HG03558 (cell line): Measurements from ENCODE around the gene OSBP2.
"Not testable (repeated sequence)": the region's sequence is repeated elsewhere in the genome, so short reads cannot be mapped to it uniquely, and the experiment has no call there.

Experiments
- ATAC-seq: cut with Tn5 transposase; IDR thresholded peaks from one replicate; pipeline ENCODE4 v1.9.1; 2021; ENCODE audit warnings: moderate number of reproducible peaks; ENCODE audit not compliant: unreplicated experiment; ENCODE audit errors: extremely low read depth

The OSBP2 gene

GRCh38 chr22:30676565-30676964, 18.1 kb upstream of the OSBP2 start:
- not testable (repeated sequence) for ATAC-seq

- not testable (repeated sequence) for ATAC-seq
These were observed 14.6 kb upstream of the OSBP2 start for GRCh38 chr22:30679895-30680690.

- ATAC-seq: no peak
These were observed 13.5 kb upstream of the OSBP2 start for GRCh38 chr22:30680991-30681770.

- no peak for ATAC-seq
These were observed 12.8 kb upstream of the OSBP2 start for GRCh38 chr22:30681831-30682230.

GRCh38 chr22:30685178-30685577, 9.5 kb upstream of the OSBP2 start:
- ATAC-seq: no peak

GRCh38 chr22:30687358-30687757, 7.3 kb upstream of the OSBP2 start:
- ATAC-seq: no peak

GRCh38 chr22:30689622-30690021, 5.1 kb upstream of the OSBP2 start:
- no peak for ATAC-seq

- ATAC-seq: no peak
These were observed 3.5 kb upstream of the OSBP2 start for GRCh38 chr22:30691204-30691603.

GRCh38 chr22:30694171-30694639, 469 bp upstream of the OSBP2 start:
- no peak for ATAC-seq

GRCh38 chr22:30695351-30695851, 727 bp downstream of the OSBP2 start:
- ATAC-seq: no peak

GRCh38 chr22:30695871-30696655, 1.4 kb downstream of the OSBP2 start:
- ATAC-seq: no peak

GRCh38 chr22:30697975-30698374, 3.3 kb downstream of the OSBP2 start:
- no peak for ATAC-seq

- ATAC-seq: no peak
These were observed 7.2 kb downstream of the OSBP2 start for GRCh38 chr22:30701872-30702271.

- ATAC-seq: no peak
These were observed 8.2 kb downstream of the OSBP2 start for GRCh38 chr22:30702856-30703255.

GRCh38 chr22:30704978-30705377, 10.3 kb downstream of the OSBP2 start:
- ATAC-seq: no peak

- ATAC-seq: no peak
These were observed 11.3 kb downstream of the OSBP2 start for GRCh38 chr22:30705710-30706651.

- ATAC-seq: not testable (repeated sequence)
These were observed 15.3 kb downstream of the OSBP2 start for GRCh38 chr22:30709980-30710379.

- no peak for ATAC-seq
These were observed 17.4 kb downstream of the OSBP2 start for GRCh38 chr22:30712094-30712493.

GRCh38 chr22:30714062-30714461, 19.4 kb downstream of the OSBP2 start:
- no peak for ATAC-seq
